Measurements from ENCODE around the gene MAGI2.

Gene MAGI2

DNA sequence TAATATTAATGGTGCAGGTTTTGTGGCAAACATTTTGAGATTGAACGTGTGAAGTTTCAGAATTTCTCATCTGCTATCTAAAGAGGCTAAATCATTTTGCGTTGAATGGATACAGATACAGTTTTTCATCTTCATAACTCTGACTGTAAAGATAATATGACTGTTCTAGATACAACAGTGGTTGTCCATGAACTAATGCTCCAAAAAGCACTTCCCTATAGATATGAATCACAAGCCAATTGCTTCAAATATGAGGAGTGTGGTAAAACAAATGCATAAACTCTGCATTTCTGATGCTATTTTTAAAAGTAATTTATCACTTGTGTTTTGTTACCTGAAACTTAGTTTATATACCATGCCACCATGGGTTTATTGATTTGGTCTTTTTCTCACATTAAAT is 750.1 kb downstream of the MAGI2 start:
- no peak for DNase-seq

DNA sequence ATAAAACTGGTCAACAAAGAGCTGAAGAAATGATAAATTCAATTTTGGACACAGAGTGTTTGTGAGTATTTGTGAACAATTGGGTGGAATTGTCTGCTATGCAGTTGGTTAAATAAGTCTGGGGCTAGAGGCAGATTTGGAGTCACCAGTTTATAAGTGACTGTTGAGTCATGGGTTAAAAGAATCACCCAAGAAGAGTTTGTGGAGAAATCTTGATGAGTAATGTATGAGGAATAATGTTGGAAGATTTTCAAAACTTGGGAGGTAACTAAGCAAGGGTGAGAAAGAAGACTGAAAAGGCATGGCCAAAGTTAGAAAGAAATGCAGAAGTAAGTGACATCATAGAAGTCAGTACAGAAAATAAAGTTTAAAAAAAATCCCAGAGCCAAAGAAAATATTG is 750.7 kb downstream of the MAGI2 start:
- no peak for DNase-seq

DNA sequence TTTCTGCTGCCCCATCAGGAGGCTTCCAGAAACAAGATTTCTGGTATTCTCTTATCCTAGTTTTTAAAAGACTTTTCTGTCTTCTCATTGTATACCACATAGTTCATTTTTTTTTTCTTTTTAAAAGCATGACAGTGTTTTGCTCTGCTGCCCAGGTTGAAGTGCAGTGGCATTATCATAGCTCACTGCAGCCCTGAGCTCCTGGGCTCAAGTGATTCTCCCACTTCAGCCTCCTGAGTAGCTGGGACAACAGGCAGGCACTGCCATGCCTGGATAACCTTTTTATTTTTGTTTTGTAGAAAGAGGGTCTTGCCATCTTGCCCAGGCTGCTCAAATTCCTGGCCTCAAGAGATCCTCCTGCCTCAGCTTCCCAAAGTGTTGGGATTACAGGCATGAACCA is 757.6 kb downstream of the MAGI2 start:
- DNase-seq: no peak

DNA sequence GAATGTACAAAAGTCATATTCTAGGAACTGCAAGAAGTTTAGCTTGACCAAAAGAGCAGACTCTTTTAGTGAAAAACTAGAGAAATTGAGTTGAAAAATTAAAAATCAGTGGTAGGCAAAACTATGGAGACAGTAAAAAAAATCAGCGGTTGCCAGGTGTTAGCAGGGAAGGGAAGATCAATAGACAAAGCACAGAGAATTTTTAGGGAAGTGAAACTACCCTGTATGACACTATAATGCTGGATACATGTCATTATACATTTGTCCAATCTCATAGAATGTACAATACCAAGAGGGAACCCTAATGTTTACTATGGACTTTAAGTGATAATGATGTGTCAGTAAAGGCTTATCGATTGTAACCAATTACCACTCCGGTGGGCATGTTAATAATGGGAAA is 761.9 kb downstream of the MAGI2 start:
- DNase-seq: no peak

DNA sequence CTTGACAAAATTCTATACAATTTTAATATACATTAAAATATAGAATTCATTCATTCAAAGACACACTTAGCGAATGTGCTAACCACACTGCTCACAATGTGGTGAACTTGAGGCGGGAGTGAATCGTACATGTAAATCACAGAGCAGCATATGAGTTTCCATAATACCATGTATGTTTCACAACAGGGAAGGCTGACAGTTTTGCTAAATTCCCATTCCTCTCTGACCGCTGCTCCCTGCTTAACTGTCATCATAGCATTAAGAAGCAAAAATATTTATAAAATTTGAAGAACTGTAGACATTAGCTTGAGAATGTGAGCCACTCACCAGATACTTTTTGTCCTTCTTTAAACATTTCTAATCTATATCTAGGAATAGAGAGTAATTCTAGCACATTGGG is 763.3 kb downstream of the MAGI2 start:
- DNase-seq: no peak

DNA sequence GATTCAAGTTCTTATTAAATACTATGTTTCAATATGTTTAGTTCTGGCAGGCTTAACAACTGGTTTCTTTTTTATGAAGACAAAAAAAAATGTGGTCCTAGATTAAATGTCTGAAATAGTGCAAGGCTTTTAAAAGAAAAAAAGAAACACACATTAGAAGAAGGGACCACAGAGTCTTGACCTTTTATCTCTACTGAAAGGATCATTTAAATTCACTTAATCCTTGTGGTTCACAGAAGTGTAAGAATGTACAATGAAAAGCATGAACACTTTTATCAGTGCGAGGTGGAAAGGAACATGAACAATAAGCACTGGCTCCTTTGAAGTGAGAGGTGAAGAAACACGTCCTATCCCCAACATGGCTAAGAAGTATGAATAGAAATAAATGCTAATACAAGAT is 765.1 kb downstream of the MAGI2 start:
- DNase-seq: no peak

DNA sequence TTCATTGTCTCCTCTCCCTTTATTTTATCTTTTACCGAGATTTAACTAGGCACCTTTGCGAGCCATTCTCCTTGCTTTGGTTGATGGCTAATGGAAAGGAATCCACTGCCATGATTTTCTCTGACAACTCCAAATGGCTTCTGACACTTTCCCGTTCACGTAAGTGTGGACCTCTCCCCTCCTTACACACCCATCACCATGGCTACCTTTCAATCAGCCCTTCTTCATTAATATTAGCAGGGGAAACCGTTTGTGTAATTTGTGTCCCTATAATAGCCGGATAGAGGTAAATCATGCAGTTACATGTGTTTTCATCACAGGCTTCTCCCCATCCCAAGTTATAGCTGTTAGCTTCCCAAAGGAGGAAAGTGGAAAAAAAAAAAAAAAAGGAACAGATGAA is 767.3 kb downstream of the MAGI2 start:
- no peak for DNase-seq

DNA sequence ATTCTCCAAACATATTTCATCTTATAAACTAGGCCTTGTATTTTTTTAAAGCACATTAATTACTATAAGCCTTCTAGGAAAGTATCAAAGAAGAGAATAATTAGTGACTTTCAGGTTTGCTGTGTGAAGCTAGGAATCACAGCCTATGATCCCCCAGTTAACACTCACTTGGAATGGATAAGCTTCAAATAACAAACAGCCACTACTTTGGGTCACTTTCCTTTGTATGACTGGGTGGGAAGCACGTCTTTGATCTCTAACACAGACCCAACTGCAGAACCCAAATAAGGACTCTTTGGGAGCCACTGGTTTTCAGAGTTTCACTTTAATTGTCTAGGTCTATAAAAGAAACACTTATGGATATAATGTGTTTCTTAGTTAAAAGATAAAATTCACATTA is 769.3 kb downstream of the MAGI2 start:
- DNase-seq: no peak

DNA sequence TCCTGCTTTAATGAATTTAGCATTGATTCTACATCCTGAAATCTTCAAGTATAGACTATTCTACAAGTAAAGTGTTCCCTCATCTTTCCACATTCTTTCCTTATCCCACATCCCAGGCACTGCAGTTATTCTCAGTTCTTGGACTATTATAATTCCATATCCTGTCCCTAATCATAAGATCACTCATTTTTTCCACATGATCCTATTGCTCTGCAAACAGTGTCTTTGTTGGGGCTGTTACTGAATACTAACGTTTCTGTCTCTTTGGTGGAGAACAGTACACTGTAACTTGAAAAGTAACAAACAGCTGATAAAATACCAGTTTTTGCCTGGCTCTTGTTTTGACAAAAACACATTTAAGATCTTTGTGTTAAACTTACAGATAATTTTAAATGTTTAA is 769.9 kb downstream of the MAGI2 start:
- DNase-seq: no peak

DNA sequence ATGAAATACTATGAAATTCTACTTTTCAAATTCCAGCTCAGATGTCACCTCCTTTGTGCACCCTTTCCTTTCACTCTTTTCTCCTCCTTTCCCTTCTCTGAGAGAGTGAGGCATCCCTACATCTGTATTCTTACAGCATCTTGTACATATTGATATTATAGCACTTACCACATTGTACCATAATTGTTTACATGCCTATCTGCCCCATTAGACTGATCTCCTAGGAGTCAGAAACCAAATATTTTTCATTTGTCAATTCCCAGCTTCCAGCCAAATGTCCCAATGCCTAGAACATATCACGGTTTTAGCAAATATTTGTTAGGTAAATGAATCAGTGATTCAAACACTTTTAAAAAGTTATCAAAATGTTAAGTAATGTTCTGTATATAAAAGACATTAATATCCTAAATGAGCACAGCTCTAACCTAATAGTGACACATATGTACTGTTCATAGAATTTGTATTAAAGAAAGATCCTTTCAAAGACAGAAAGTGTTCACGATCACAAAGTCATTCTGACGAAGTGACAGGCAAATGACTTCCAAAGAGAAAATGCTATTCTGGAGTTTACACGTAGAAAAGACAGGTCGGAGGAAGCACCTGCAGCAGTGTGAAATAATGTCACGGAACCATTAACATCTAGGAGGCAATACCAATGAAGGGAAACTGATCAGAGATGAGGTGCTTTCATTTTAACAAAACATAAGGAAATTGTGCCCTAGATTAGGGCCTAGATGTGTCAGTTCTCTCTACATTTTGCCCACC is 774.2 kb downstream of the MAGI2 start:
- DNase-seq: no peak

DNA sequence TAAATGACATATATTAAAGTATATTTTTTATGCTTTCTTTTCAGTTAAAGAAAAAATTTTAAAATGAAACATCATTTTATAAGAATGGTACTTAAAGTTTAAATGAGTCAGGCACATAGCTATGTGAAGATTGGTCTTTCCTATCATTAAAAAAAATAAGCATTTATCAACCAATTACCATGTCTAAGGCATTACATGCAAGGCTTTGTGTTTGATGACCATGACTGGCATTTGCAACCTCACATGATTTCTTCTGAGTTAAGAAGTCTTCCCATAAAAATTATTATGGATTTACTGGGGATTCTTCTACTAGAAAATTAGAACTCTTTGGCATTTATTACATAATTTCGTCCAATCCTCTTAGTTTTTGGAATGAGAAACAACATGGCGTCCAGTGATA is 776.1 kb downstream of the MAGI2 start:
- DNase-seq: no peak

DNA sequence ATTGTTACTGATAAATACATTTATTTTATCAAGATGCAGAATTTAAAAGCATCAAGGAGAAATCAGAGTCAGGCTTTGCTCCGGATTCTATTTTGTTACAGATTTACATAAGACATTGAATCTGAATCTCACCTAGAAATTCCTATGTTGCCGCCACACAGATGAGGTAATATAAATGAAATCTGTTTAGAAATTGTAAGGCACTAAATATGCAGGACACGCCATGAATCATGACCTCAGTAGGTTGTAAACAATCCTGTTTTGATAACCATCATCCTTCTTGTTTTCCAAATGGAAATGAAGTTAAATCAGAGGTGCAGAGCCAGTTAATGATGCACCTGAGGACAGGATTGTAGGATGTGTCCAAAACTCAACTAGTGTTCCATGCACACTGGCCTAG is 778.0 kb downstream of the MAGI2 start:
- no peak for DNase-seq

DNA sequence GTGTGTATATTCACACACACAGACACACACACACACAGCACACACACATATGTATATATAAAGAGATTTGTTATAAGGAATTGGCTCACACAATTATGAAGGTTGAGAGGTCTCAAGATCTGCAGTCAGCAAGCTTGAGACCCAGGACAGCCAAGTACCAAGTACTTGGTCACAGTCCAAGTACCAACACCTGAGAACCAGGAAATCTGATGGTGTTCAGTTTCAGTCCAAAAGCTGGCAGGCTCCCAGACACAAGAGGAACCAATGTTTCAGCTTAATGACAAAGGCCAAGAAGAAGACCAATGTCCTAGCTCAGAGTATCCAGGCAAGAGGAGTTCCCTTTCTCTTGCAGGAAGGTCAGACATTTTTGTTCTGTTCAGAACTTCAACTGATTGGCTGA is 780.2 kb downstream of the MAGI2 start:
- no peak for DNase-seq

DNA sequence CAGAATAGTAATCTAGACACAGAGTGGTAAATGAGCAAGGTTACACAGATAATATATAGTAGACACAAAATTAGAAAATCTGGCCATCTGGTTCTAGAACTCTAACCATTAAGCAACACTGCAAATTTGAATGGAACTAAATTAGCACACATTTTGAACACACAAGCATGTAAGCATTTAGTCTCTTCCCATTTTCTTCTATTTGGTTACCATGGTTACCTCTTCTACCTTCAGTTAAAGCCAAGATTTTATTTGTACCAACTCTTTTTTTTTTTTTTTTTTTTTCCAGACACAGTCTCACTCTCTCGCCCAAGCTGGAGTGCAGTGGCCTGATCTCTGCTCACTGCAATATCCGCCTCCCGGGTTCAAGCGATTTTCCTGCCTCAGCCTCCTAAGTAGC is 790.5 kb downstream of the MAGI2 start:
- no peak for DNase-seq

DNA sequence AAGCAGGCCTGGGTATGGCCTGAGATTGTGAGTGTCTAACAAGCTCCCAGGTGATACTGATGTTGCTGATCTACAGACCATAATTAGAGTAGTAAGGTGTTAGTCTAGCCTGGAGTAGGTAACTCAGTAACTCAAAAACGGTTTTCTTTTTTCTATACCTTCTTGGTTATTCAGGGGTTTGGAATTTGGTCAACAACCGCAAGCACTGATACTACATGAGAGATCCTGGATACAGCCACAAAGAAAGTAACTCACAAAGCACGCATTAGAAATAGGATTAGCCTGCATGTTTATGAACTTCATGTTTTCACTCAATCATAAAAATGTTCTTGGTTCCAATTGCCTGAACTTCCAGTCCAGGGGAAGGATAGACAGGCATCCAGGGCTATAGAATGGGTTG is 803.5 kb downstream of the MAGI2 start:
- DNase-seq: no peak

DNA sequence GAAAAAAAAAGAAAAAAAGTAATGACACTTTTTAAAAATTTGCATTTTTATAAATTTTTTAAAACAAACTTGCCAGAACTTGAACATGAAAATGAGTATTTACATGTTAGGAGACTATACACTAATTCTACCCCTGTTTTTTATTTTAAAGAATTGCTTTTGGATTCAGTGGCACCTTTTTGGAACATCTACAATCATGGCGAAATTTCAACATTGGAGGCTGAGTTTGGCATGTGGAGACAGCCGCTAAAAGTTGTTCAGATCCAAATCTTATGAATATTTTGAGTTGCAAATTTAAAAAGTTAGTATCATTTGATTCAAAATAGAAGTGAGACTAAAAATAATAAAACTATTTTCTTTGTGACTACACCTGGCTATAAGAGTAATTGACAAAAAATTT is 804.2 kb downstream of the MAGI2 start:
- no peak for DNase-seq

DNA sequence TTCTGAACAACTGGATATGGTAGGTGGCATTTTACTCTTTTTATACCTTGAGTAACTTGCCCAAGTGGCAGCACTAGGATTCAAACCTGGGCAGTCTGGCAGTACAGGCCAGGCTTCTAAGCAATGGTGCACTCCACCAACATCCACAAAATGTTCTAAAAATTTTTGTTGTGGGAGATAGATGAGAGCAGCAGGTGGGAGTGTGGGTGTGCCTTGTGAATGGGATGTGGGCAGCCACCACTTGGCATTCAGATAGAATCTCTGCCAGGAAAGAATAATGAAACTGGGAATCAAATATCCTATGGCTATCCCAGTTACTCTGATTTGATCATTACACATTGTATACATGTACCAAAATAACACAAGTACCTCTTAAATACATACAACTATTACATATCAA is 810.7 kb downstream of the MAGI2 start:
- DNase-seq: no peak

DNA sequence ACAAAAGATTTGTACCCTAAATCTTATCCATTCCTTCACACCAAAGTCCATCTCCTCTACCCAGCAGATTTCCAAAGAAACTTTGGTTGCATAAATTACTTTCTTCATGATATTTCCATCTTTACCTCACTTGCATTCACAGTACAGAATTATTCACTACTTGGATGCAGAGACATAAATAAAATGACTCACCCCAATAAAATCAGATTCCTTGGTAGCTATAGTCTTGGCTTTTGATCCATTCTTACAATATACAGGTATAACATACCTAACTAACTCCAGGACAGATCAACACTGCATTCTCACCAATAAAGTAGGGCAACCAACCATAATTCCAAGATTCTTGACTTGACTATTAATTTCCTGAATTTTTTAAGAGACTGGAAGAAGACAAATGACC is 815.1 kb downstream of the MAGI2 start:
- DNase-seq: no peak

DNA sequence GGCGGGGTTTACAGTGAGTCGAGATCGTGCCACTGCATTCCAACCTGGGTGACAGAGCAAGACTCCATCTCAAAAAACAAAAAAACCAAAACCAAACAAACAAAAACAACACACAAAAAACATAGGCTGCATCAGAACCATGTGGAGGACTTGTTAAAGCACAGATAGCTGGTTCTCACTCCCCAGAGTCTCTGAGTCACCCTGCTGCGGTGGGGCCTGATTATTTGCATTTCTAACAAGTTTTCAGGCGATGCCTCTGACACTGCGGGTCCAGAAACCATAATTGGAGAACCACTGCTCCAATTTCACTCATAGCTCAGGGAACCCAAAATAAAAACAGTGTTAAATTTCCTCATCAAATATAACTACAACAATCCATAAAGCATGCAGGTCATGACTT is 816.7 kb downstream of the MAGI2 start:
- DNase-seq: no peak

DNA sequence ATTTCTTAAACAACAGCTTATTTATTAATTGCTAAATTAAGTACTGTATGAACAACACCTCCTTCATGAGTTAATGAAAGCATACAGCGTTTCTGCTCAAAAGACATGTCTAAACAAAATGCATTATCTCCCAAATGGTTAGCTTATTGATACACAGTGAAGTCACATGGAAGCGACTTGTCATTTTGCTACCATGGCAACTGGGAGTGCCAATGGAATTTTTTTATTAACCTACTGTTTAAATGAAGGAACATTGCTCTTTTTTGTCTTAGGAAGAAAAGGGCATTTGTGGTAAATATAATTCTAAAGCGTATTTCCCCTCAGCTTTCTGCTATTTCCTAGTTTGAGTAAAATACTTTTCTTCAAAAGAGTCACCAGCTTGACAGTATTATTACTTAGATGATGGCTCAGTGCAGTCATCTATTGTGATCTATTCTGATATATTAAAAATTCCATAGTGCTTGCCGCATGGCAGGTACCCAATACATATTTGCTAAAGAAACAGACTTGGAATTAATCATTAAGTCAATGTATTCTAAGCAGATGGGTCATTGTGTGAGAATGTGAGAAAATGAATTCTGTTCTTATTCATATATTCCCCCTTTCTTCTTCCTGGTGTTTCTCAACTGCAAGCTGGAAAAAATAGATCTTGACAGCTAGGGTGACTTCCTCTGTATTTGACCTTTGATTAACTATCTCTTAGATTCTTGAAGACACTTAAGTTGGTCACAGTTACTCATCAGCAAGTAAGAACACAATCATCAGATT is 818.3 kb downstream of the MAGI2 start:
- DNase-seq: no peak

DNA sequence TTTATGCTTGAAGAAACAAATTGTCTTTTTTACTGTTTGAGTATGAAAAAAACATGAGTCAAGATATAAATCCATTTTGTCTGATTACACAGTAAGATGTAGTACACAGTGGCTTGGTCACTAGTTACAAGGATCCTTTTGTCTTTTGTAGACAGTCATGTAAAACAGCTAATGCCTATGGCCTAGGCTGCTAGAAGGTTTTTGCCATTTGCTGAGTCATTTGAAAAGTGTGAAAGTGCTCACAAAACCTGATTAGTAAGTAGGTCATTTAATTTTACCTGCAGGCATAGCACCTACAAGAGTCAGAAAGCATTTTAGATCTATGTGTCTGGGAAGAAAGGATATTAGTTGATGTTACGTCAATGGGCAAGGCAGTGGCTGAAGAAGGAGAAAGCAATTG is 819.4 kb downstream of the MAGI2 start:
- no peak for DNase-seq

DNA sequence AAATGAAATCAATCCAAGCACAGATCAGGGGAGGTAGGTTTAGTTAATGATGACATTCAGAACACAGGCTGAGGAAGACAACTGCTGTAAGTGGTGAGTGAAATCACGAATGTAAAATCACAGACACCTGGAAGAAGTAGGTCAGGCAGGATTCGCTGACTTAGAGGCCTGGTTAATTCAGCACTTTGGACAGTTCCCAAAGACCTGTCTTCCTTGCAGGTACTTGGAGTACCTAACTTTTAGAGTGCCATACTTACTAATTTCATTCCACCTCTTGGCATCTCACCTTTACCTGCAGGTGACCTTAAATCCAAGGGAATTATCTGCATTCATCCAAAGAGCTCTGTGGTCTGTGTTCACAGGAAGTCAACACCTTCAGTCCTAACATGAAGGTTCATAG is 832.5 kb downstream of the MAGI2 start:
- no peak for DNase-seq

DNA sequence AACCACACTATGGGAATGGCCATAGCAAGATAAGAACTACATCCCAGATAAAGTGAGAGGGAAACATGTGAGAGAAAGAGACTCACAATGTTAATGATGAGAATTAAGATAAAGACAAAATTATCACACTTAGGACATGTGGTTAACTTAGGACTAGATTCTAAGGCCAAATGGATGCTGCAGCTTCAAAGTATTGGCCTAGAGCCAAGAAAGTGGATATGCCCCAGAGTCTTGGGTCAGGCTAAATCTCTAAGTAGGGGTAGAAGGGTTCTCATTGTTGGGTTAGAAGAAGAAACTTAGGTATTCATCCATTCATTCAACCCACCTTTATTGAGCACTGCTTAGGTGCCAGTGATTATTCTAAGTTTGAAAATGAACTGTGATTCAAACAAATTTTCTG is 836.9 kb downstream of the MAGI2 start:
- DNase-seq: no peak

DNA sequence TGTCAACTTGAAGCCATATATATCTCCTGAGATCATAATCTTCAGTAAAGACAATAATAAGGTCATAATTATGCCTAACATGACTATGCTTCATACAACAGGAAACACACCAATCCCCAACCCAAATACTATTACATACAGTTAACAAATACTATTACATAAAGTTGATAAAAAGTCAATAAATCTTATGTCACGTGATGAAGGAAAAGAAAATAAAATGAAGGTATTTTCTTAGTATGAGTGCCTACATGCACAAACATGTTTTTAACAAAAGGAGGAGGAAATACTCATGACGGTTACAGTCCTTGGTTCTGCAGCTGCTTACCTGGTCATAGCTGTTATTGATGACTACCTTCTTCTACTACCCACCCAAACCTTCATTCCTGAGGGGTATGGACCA is 844.2 kb downstream of the MAGI2 start:
- DNase-seq: no peak

DNA sequence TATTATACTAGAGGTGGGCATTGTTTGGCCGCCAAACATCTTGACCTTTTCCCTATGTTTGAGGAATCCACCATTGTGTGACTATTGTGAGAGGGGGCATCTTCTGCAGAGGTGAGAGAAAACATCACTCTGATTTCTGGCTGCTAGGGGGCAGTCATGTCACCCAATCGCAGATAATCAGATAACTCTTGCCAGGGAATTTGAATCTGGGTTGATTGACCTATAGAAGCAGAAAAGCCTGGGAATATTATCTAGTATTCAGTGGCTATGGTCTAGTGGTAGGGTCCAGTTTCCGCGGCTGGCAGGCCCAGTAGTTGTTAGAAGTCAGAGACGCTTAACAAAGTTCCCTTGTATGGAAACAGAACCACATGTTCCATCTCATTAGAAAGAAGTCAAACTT is 846.4 kb downstream of the MAGI2 start:
- DNase-seq: no peak
